Lower leg skin (tissue), 4 donors: Measurements from ENCODE around the gene PTGES2. TPM values are rescaled to one million over a fixed set of nuclear protein-coding genes. Genes with fewer than 3 reads are reported as not detected.
A peak's percentile ranks its signal among the peaks of the same experiment; 100 is the strongest.

ENCODE experiments used
- DNase-seq, 2 donors: peaks; one replicate each; pipeline ENCODE4 v3.0.0-alpha.2; 2019; ENCODE audit warnings: low spot score in 2 of 2
- H3K4me3 ChIP-seq: fragments of 200-600 bp; sonication (generic); 2 replicates; pipeline ENCODE4 v1.5.1; 2017; ENCODE audit warnings: mild to moderate bottlenecking, low read depth; ENCODE audit not compliant: poor library complexity, severe bottlenecking
- POLR2A ChIP-seq, 2 donors: fragments of 450-650 bp; IDR thresholded peaks; one replicate each; pipeline ENCODE4 v1.6.1; 2016 to 2017; ENCODE audit warnings: antibody characterized with exemption in 2 of 2, mild to moderate bottlenecking in 1 of 2, moderate library complexity in 1 of 2
- WGBS, 2 donors: methylation state at CpG; one replicate each; pipeline ENCODE4 v1.1.5; 2018; 5-methylcytosine and 5-hydroxymethylcytosine counted together
- intact Hi-C: fragments of 100-400 bp; cut with DNase I; formaldehyde crosslinking; loops from one replicate; pipeline ENCODE4 v1.15.0; 2023; ENCODE audit warnings: low total_unique reads
- total RNA-seq, 4 donors: library from RNA; depleted of rRNA; stranded (reverse); fragments of >200 nt; gene quantifications; one replicate each; pipeline ENCODE4 v1.1.0, GENCODE V29; 2016
- TF ChIP-seq, protein P1 (sequence below), 3 donors: fragments of 450-650 bp; IDR thresholded peaks; one replicate each; pipeline ENCODE4 v1.5.1; 2016; ENCODE audit warnings: antibody characterized with exemption in 3 of 3, mild to moderate bottlenecking in 3 of 3, moderate library complexity in 2 of 3

The PTGES2 gene
- total RNA-seq, 4 donors from 2014 or later = 32.6 to 66.5 (median 56.3) TPM

DNA sequence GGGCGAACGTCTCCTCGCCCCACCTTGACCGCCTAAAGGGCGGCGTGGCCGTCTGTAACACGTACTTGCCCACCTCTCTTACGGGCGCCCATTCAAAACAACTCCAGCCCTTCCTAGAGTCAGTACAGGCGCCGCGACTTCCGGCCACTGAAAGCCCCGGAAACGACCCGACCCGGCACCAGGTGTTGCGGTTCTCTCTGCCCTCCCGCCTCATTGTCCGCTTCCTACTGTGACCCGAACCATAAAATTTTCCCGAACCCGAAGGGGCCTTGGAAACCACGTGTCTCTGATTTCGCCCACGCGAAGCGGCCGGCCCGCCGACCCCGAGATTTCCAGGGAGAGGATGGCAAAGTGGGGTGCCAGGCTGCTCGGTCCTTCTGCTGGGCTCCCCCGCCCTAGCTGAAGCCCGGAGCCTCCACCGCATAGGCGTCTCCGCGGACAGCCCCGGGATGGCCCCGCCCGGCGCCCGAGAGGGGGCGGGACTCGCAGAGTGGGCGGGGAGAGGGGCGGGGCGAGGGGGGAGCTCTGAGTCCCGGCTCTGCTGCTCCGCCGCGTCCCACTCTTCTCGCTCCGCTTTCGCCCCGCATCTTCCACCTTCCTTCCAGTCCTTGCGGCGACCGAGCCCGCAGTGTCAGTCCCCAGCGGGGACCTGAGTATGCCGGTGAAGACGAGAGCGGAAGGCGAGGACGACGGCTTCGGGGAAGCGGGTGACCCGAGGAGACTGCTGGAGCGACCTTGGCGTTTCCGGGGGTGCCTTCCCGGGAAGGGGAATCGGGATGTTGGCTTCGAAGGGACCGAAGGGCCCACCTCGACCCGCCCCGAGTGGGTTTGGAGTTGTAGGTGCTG lies 684 bp upstream of the PTGES2 start:
- TF ChIP-seq POLR2A (IDR thresholded peaks at IDR 0.05) = no peak
- TF ChIP-seq, protein P1, sequence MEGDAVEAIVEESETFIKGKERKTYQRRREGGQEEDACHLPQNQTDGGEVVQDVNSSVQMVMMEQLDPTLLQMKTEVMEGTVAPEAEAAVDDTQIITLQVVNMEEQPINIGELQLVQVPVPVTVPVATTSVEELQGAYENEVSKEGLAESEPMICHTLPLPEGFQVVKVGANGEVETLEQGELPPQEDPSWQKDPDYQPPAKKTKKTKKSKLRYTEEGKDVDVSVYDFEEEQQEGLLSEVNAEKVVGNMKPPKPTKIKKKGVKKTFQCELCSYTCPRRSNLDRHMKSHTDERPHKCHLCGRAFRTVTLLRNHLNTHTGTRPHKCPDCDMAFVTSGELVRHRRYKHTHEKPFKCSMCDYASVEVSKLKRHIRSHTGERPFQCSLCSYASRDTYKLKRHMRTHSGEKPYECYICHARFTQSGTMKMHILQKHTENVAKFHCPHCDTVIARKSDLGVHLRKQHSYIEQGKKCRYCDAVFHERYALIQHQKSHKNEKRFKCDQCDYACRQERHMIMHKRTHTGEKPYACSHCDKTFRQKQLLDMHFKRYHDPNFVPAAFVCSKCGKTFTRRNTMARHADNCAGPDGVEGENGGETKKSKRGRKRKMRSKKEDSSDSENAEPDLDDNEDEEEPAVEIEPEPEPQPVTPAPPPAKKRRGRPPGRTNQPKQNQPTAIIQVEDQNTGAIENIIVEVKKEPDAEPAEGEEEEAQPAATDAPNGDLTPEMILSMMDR (IDR thresholded peaks at IDR 0.05) = no peak

DNA sequence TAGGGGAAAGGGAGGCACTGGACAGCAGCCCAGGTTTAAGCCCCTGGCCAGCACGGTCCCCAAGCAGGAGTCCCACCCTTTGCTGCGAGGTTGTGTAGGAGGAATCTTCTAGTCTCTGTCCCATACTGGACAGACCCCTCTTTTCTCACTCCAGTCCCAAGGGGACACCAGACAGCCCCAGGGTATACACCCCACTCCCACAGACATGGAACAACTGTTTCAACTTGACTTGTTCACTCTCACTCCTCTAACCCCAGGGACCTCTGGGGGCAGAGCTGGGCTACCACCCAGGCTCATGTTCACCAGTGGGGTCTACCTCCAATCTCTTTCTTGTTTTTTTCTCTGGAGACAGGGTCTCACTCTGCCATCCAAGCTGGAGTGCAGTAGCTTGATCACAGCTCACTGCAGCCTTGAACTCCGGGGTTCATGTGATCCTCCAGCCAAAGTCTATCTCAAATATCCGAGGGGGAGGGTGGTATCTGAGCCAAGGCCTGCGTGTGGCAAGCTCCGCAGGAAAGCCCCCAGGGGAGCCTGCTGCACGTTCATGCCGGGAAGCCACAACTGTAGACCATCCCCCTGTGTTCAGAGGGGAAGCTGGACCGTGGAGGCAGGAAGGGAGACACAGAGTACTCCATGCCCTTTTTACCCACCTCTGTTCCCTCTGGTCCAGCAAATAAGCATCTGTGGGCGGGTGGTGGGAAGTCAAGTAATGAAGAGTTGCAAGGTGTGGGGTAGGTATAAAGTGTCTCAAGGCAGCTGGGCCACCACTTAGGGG lies 1.8 kb downstream of the PTGES2 start:
- DNase-seq = no peak
- TF ChIP-seq, protein P1 (IDR thresholded peaks at IDR 0.05) = no peak
- TF ChIP-seq POLR2A (IDR thresholded peaks at IDR 0.05) = no peak
- intact Hi-C loops = no loop called here
- H3K4me3 ChIP-seq = no peak overlapping the region
- WGBS, 2 donors = 39% methylated on average over 10 of the region's 10 CpGs

More for the DNA sequence above, 684 bp upstream of the PTGES2 start:
- intact Hi-C loops = no loop called here
- 0% methylated on average over 34 to 53 of the region's 82 CpGs for WGBS, 2 donors
- peak overlapping the region; percentile 96 for H3K4me3 ChIP-seq
- peak; percentile 80 to 95 for DNase-seq

DNA sequence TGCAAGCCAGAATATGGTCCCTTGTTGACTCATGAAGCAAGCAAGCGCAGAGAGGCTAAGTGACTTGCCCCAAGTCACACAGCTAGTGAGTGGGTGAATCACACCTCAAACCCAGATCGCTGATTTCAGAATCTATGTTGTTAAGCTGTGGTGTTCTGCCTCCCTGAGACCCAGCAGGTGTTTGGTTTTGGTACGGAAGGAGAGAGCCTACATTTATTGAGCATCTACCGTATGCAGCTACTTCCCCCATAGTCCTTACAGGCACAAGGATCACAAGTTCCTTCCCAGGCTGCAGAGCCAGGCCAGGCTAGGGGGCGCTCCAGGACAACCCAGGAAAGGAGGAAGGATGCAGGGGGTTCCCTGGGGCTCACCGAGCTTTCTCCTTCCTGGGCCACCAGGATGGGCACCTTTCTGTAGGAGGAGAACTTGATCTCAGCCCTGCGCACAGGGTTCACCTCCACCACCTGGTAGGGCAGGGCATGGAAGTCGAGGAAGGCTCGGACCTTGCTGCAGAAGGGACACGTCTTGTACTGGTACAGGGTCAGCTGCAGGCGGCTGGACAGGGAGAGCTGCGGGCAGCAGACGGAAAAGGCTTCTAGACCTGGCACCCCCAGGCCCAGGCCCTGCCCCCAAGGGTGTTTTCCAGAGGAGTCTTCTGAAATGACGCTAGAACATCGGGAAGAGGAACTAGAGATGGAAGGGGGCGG lies 2.5 kb downstream of the PTGES2 start:
- intact Hi-C loops = no loop called here
- no peak for TF ChIP-seq POLR2A (IDR thresholded peaks at IDR 0.05)
- TF ChIP-seq, protein P1 (IDR thresholded peaks at IDR 0.05) = no peak
- 64 to 65% methylated on average over 16 of the region's 16 CpGs for WGBS, 2 donors
- DNase-seq = peak in 1 of 2 donors; percentile 55
- no peak overlapping the region for H3K4me3 ChIP-seq

DNA sequence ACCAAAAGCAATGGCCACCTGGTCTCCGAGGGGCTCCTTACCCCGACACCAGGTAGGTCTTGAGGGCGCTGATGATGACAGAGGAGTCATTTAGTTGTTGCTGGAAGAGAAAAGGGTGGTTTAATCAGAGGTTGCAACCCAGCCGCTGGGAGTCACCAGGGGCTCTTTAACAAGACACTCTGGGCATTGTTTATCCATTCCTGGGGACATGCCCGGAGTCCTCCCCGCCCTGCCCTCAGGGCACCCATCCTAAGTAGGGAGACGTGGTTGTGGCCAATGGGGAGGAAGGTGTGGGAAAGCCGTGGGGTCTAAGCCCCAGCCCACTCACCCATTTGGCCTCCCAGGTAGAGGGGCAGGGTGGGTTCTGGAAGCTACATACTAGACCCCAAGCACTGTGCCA lies 3.1 kb downstream of the PTGES2 start:
- WGBS, 2 donors = 68 to 74% methylated on average over 8 of the region's 8 CpGs
- DNase-seq = no peak
- intact Hi-C loops = no loop called here
- no peak overlapping the region for H3K4me3 ChIP-seq
- TF ChIP-seq, protein P1 (IDR thresholded peaks at IDR 0.05) = no peak
- TF ChIP-seq POLR2A (IDR thresholded peaks at IDR 0.05) = no peak

DNA sequence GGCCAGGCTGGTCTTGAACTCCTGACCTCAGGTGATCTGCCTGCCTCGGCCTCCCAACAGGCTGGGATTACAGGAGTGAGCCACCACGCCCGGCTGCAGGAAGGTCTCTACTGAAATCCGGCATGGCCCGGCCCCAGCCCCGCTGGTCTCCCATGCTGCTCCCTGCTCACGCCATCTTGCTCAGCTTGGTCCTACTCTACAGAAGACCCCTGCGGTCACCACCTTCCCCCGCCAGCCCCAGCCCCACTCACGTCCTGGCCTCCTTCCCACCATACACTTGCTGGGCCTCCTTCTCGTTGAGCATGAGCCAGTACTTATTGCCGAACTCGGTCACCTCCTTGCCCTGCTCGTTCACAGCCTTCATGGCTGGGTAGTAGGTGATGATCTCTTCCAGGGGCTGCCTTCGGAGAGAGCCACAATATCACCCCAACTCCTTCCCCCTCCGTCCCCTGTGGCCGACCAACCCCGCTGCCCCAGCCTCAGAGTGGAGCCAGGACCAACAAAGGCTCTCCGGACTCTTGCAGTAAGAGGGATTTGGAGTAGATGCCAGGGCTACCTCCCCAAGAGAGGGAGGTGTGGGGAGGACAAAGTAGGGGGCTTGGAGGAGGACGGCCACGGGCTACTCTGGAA lies 4.0 kb downstream of the PTGES2 start:
- DNase-seq = no peak
- TF ChIP-seq POLR2A (IDR thresholded peaks at IDR 0.05) = no peak
- TF ChIP-seq, protein P1 (IDR thresholded peaks at IDR 0.05) = no peak
- H3K4me3 ChIP-seq = no peak overlapping the region
- WGBS, 2 donors = 88 to 95% methylated on average over 21 of the region's 21 CpGs
- intact Hi-C loops = no loop called here
